K562 (cell line): ENCODE results near the gene OTOR. TPM values are rescaled to one million over a fixed set of nuclear protein-coding genes. Genes with fewer than 3 reads are reported as not detected.

Source experiments
- C11orf30 ChIP-seq: fragments of 450-650 bp; IDR thresholded peaks from 2 replicates; pipeline ENCODE4 v1.6.1; 2016; ENCODE audit warnings: low read depth, mild to moderate bottlenecking
- CBX2 ChIP-seq: fragments of 200-600 bp; sonication (generic); IDR thresholded peaks from one replicate; pipeline ENCODE4 v1.6.1; 2012; ENCODE audit warnings: mild to moderate bottlenecking, low read length, inconsistent platforms; ENCODE audit not compliant: insufficient read depth, poor library complexity, severe bottlenecking
- CHCHD3 ChIP-seq: fragments of 250-450 bp; sonication (Bioruptor Pico); IDR thresholded peaks from 2 replicates; pipeline ENCODE4 v2.1.2; 2022; ENCODE audit warnings: mild to moderate bottlenecking
- ERF ChIP-seq: fragments of 450-650 bp; formaldehyde crosslinking; IDR thresholded peaks from 2 replicates; pipeline ENCODE4 v1.4.0; 2020; ENCODE audit warnings: mild to moderate bottlenecking, mixed read lengths
- HCFC1 ChIP-seq: IDR thresholded peaks from 2 replicates; pipeline ENCODE4 v1.6.1; 2012; ENCODE audit warnings: low read depth, low read length, improper control_type of control experiment
- KAT7 ChIP-seq: sonication (generic); formaldehyde crosslinking; IDR thresholded peaks from 2 replicates; pipeline ENCODE4 v1.8.0; 2022; ENCODE audit warnings: missing genetic modification reagents, mild to moderate bottlenecking, borderline replicate concordance
- KHSRP ChIP-seq: fragments of 450-650 bp; IDR thresholded peaks from 2 replicates; pipeline ENCODE4 v1.6.1; 2017
- MCM3 ChIP-seq: fragments of 450-650 bp; IDR thresholded peaks from 2 replicates; pipeline ENCODE4 v1.6.1; 2016
- MECOM ChIP-seq: fragments of 250-450 bp; sonication (Bioruptor Pico); IDR thresholded peaks from 2 replicates; pipeline ENCODE4 v1.8.0; 2022; ENCODE audit warnings: inconsistent platforms
- NFATC3 ChIP-seq: fragments of 450-650 bp; IDR thresholded peaks from 2 replicates; pipeline ENCODE4 v1.6.1; 2017; ENCODE audit warnings: mild to moderate bottlenecking
- NONO ChIP-seq, 2 experiments: fragments of 200-400 bp in 1 of 2; fragments of 450-650 bp in 1 of 2; formaldehyde crosslinking in 1 of 2; IDR thresholded peaks; 2 replicates each; pipeline ENCODE4 v1.6.1; 2017; ENCODE audit warnings: low read depth in 2 of 2, mild to moderate bottlenecking in 2 of 2, moderate library complexity in 2 of 2, low read length in 1 of 2
- PML ChIP-seq: IDR thresholded peaks from 2 replicates; pipeline ENCODE4 v1.6.1; 2012; ENCODE audit warnings: low read length, inconsistent platforms
- PRMT5 ChIP-seq: sonication (generic); formaldehyde crosslinking; IDR thresholded peaks from 2 replicates; pipeline ENCODE4 v1.5.0; 2020; ENCODE audit warnings: missing genetic modification reagents
- SIX5 ChIP-seq, 2 experiments: IDR thresholded peaks; 2 replicates each; pipeline ENCODE4 v1.6.1; 2011; ENCODE audit warnings: low read length in 2 of 2, borderline replicate concordance in 1 of 2, low read depth in 1 of 2, mild to moderate bottlenecking in 1 of 2, moderate library complexity in 1 of 2; ENCODE audit not compliant: insufficient read depth in 1 of 2
- SMARCE1 ChIP-seq: fragments of 450-650 bp; IDR thresholded peaks from 2 replicates; pipeline ENCODE4 v1.7.1; 2016; ENCODE audit warnings: mild to moderate bottlenecking
- SREBF1 ChIP-seq: fragments of 150-350 bp; IDR thresholded peaks from 2 replicates; pipeline ENCODE4 v1.6.1; 2014; ENCODE audit warnings: antibody characterized with exemption, low read depth, low read length, borderline replicate concordance
- SRSF1 ChIP-seq: fragments of 200-400 bp; formaldehyde crosslinking; IDR thresholded peaks from 2 replicates; pipeline ENCODE4 v1.6.1; 2017; ENCODE audit warnings: mild to moderate bottlenecking, low read depth, low read length, moderate library complexity
- STAT5B ChIP-seq: fragments of 250-450 bp; sonication (Bioruptor Pico); IDR thresholded peaks from 2 replicates; pipeline ENCODE4 v1.8.0; 2021; ENCODE audit warnings: mild to moderate bottlenecking, inconsistent platforms
- TCF3 ChIP-seq: sonication (generic); formaldehyde crosslinking; IDR thresholded peaks from 2 replicates; pipeline ENCODE4 v1.4.0; 2020; ENCODE audit warnings: mild to moderate bottlenecking, missing genetic modification reagents
- TCF7L2 ChIP-seq: fragments of 150-350 bp; IDR thresholded peaks from 2 replicates; pipeline ENCODE4 v1.6.1; 2016; ENCODE audit warnings: low read depth, mild to moderate bottlenecking, low read length, moderate library complexity
- TEAD2 ChIP-seq: fragments of 450-650 bp; IDR thresholded peaks from 2 replicates; pipeline ENCODE4 v1.6.1; 2016; ENCODE audit warnings: missing genetic modification characterization, control low read depth, missing compliant biosample characterization
- XRCC5 ChIP-seq: fragments of 200-400 bp; formaldehyde crosslinking; IDR thresholded peaks from 2 replicates; pipeline ENCODE4 v1.6.1; 2017; ENCODE audit warnings: low read depth, mild to moderate bottlenecking, low read length
- ZKSCAN1 ChIP-seq: fragments of 150-350 bp; IDR thresholded peaks from 2 replicates; pipeline ENCODE4 v1.6.1; 2016; ENCODE audit warnings: low read depth, low read length
- ZKSCAN3 ChIP-seq: fragments of 250-450 bp; sonication (Bioruptor Pico); IDR thresholded peaks from 2 replicates; pipeline ENCODE4 v1.4.0; 2020
- ZKSCAN8 ChIP-seq: fragments of 200-800 bp; sonication (Bioruptor generic); IDR thresholded peaks from 2 replicates; pipeline ENCODE4 v1.6.1; 2016; ENCODE audit warnings: missing genetic modification characterization, missing compliant biosample characterization
- ZNF316 ChIP-seq: fragments of 450-650 bp; IDR thresholded peaks from 2 replicates; pipeline ENCODE4 v1.6.1; 2016
- ZNF717 ChIP-seq: fragments of 250-450 bp; sonication (Bioruptor Pico); IDR thresholded peaks from 2 replicates; pipeline ENCODE4 v1.5.0; 2021
- polyA plus RNA-seq, 8 experiments: library from polyadenylated mRNA; depleted of rRNA in 4 of 8; stranded (reverse) in 5 of 8; unstranded in 3 of 8; fragments of >200 nt; fragmentation: Nextera tagmentation in 2 of 8; fragmentation: Illumina TruSeq in 1 of 8; extraction: Ambion mirVana in 2 of 8; extraction: Trizol in 1 of 8; gene quantifications; 2 replicates each; pipeline versions ENCODE4 v1.2.1 to v1.2.3, GENCODE V29; 2011 to 2014; ENCODE audit warnings: inconsistent platforms in 1 of 8, missing spikeins in 1 of 8
- total RNA-seq, 7 experiments: library from RNA; depleted of rRNA in 6 of 7; stranded (reverse); fragments of >200 nt in 6 of 7; fragmentation: Illumina TruSeq in 2 of 7; extraction: Trizol in 2 of 7; gene quantifications; 2 replicates each; pipeline versions ENCODE4 v1.2.1 to v1.2.3, GENCODE V29; 2011 to 2021; ENCODE audit warnings: low replicate concordance in 1 of 7
- TF ChIP-seq, protein P1 (sequence below): sonication (generic); formaldehyde crosslinking; IDR thresholded peaks from 2 replicates; pipeline ENCODE4 v1.8.1; 2023; ENCODE audit warnings: mild to moderate bottlenecking, missing genetic modification reagents
- TF ChIP-seq, protein P2 (sequence below): fragments of 250-450 bp; sonication (Bioruptor Pico); IDR thresholded peaks from 2 replicates; pipeline ENCODE4 v1.8.0; 2021; ENCODE audit warnings: borderline replicate concordance, mild to moderate bottlenecking, moderate library complexity; ENCODE audit not compliant: poor library complexity, severe bottlenecking
- TF ChIP-seq, protein P3 (sequence below): fragments of 250-450 bp; sonication (Bioruptor Pico); IDR thresholded peaks from 2 replicates; pipeline ENCODE4 v1.8.0; 2022; ENCODE audit warnings: inconsistent platforms, mild to moderate bottlenecking, moderate library complexity, borderline replicate concordance

The OTOR gene
- total and polyA plus RNA-seq, 9 of the 15 experiments (the other 6 are each of a cell fraction or from before 2014, with no cell fraction given): not detected

DNA sequence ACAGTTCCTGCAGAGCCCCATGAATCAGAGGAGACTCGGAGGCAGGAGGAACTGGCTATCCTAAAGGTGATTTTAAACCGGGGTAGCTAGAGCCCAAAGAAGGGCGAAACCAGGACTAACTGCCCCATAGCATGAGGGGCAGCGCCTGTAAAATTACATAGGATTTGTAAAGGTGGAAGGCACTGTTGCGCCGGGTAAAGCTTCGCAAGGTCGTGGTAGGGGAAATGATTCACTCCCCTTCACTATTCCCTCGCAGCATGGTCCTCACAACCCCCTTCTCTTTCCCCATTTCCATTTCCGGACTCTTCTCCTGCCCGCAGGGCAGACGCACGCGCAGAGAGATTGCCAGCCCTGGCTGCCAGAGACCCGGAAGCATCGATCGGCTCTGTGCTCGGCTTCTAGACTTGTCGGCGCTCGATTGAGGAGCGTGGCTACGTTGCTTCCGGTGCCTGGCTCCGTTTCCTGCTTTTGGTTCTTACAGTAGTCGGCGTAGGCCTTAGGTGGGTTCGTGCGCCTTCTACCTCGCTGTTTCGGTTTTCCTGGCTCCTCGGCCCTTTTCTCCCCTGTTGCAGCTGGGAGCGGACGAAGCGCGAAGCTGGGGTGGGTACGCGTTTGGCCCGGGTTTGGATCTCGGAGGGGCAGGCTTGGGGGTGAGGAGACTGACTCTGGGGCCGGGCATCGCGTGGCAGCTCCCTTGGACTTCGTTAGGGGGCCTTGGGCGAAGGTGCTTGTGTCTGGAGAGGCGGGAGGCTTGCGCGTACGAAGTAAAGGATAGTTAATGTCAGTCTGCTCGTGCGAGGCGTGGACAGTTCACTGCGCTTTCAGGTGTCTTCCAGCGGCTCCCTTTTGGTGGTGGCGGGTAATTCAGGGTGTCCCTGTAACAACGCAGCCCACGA is 18.3 kb upstream of the OTOR start, which contains the start of gene SNRPB2 (continued):
- TF ChIP-seq, protein P1, sequence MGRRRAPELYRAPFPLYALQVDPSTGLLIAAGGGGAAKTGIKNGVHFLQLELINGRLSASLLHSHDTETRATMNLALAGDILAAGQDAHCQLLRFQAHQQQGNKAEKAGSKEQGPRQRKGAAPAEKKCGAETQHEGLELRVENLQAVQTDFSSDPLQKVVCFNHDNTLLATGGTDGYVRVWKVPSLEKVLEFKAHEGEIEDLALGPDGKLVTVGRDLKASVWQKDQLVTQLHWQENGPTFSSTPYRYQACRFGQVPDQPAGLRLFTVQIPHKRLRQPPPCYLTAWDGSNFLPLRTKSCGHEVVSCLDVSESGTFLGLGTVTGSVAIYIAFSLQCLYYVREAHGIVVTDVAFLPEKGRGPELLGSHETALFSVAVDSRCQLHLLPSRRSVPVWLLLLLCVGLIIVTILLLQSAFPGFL (CRISPR knock-in tag): no peak
- TF ChIP-seq, protein P2, sequence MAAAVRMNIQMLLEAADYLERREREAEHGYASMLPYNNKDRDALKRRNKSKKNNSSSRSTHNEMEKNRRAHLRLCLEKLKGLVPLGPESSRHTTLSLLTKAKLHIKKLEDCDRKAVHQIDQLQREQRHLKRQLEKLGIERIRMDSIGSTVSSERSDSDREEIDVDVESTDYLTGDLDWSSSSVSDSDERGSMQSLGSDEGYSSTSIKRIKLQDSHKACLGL (CRISPR knock-in tag): no peak
- TF ChIP-seq SREBF1 (no peak), PML (peak; percentile 42; the same call in 1 of the 2 replicates), CBX2 (no peak), SIX5 (IDR thresholded peaks at IDR 0.05; ENCODE audit: borderline replicate concordance in 1 of 2, insufficient read depth in 1 of 2, low read depth in 1 of 2, low read length in 2 of 2) (peak; percentile 22 to 52; a peak in 1 of 4 replicates), XRCC5 (peak; percentile 97), C11orf30 (peak; percentile 86), SMARCE1 (no peak), MCM3 (no peak), ZKSCAN3 (no peak), PRMT5 (CRISPR knock-in tag) (no peak), KHSRP (no peak), SRSF1 (no peak), ERF (CRISPR knock-in tag) (no peak), ZKSCAN8 (CRISPR knock-in tag) (no peak; the same call in 1 of the 2 replicates), HCFC1 (peak; percentile 87), STAT5B (CRISPR knock-in tag) (no peak), TCF3 (CRISPR knock-in tag) (no peak), NONO (IDR thresholded peaks at IDR 0.05; ENCODE audit: low read depth in 2 of 2, low read length in 1 of 2) (no peak), TCF7L2 (no peak), ZKSCAN1 (no peak), MECOM (CRISPR knock-in tag) (no peak), NFATC3 (no peak), TEAD2 (tag) (no peak), ZNF316 (no peak), ZNF717 (CRISPR knock-in tag) (no peak), CHCHD3 (no peak), KAT7 (CRISPR knock-in tag) (no peak)
- TF ChIP-seq, protein P3, sequence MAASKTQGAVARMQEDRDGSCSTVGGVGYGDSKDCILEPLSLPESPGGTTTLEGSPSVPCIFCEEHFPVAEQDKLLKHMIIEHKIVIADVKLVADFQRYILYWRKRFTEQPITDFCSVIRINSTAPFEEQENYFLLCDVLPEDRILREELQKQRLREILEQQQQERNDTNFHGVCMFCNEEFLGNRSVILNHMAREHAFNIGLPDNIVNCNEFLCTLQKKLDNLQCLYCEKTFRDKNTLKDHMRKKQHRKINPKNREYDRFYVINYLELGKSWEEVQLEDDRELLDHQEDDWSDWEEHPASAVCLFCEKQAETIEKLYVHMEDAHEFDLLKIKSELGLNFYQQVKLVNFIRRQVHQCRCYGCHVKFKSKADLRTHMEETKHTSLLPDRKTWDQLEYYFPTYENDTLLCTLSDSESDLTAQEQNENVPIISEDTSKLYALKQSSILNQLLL (CRISPR knock-in tag): no peak
